Gastrocnemius medialis (tissue), 4 donors: ENCODE data around the gene KANSL1L.

Experiments used
- CTCF ChIP-seq, 5 experiments: fragments of 450-650 bp in 3 of 5; fragments of 200-600 bp in 2 of 5; sonication (generic) in 2 of 5; IDR thresholded peaks in 4 of 5; conservative IDR thresholded peaks in 1 of 5; 1 replicate in 4 of 5; 2 replicates in 1 of 5; pipeline ENCODE4 v1.5.1; 2016 to 2019; ENCODE audit warnings: antibody characterized with exemption in 5 of 5, mild to moderate bottlenecking in 3 of 5, moderate library complexity in 3 of 5
- POLR2A ChIP-seq, 2 donors: fragments of 450-650 bp; IDR thresholded peaks; one replicate each; pipeline ENCODE4 v1.6.1; 2017; ENCODE audit warnings: antibody characterized with exemption in 2 of 2, mild to moderate bottlenecking in 2 of 2, moderate library complexity in 2 of 2

- TF ChIP-seq CTCF (IDR thresholded peaks at IDR 0.05 in 4 of 5, conservative IDR thresholded peaks at IDR 0.05 in 1 of 5) (no peak), POLR2A (IDR thresholded peaks at IDR 0.05) (no peak)
Observed at GRCh38 chr2:210034087-210034683, 137.0 kb downstream of the KANSL1L start.
